GM18951 (cell line): Measurements from ENCODE around the gene MIGA1.
A peak's percentile ranks its signal among the peaks of the same experiment; 100 is the strongest.
"Not testable (repeated sequence)": the region's sequence is repeated elsewhere in the genome, so short reads cannot be mapped to it uniquely, and the experiment has no call there.

Experiments used
- POLR2A ChIP-seq: IDR thresholded peaks from 4 replicates; pipeline ENCODE4 v1.6.1; 2011; ENCODE audit warnings: mild to moderate bottlenecking; ENCODE audit not compliant: insufficient read length, insufficient read depth; ENCODE audit errors: extremely low read depth
- in situ Hi-C: fragments of 300-500 bp; cut with MboI; formaldehyde crosslinking; loops from one replicate; pipeline ENCODE4 v1.12.0; 2022; ENCODE audit warnings: low sequenced_read_pairs, mixed read lengths, inconsistent platforms; ENCODE audit not compliant: unreplicated experiment

MIGA1 gene, protein sequence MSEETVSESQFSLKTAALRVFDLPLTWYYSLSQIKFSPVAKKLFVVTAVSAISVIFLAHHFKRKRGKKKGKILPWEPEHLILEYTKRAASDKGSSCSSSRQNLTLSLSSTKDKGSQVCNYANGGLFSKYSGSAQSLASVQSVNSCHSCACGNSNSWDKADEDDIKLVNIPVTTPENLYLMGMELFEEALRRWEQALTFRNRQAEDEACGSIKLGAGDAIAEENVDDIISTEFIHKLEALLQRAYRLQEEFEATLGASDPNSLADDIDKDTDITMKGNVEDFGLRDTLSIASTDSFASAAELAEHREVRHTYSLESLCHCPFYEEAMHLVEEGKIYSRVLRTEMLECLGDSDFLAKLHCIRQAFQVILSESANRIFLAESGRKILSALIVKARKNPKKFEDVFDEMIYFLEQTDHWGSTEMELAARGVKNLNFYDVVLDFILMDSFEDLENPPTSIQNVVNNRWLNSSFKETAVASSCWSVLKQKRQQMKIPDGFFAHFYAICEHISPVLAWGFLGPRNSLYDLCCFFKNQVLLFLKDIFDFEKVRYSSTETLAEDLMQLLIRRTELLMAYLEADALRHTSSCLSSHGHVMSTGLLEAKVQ

DNA sequence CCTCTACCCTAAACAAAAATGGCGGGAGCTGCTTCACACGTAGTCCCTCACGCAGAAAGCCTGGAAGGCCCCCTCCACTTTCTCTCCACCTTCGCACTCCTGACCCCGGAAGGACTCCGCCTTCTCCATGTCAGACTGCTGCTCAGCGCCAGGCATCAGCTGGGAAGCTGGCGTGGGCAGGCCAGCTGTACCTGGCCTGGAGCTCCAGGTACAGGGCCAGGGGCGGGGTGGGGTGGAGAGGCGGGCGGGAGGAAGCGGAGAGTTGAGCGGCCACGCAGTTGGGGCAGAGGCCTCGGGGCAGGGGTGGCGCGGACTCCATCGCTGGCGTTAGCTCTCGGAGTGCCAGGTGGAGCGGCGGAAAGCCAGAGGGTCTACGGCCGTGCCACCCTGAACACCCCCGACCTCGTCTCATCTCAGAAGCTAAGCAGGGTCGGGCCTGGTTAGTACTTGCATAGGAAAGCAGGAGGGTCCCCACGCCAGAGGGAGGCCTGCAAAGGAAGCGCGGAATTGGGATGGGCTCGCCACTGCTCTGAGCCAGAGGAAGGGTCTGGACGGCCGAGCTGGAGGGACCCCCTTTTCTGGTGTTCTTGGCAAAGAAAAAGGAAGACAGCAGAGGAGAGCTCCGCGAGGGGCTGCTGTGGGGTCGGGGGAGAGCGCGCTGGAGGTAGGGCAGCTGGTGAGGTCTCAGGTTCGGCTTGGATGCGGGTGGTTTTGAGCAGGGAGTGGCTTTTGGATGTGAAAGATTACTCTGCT, at the start of gene MIGA1:
TSS of gene MIGA1 (plus strand) at position 121 of the 753 bp plus-strand sequence. CDS start 3,604 bp downstream, outside the sequence.
- in situ Hi-C loops: no loop called here
- TF ChIP-seq POLR2A: peak; percentile 65

DNA sequence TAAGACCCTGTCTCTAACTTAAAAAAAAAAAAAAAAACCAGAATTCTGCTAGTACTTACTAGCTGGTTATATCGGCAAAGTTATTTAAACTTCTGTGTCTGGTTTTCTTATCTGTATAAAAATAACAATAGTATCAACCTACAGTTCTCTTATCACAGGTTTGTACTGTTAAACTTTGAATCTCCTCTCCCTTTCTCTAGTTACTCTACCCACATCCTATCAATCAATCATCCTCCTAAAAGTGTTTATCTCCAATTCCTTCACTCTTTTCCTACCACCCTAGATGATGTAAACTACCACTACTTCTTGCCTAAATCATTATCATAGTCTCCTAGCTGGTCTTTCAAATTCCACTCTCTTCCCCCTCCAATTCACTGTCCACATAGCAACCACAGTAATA, 47.4 kb upstream of the MIGA1 start:
- in situ Hi-C loops: no loop called here
- no peak for TF ChIP-seq POLR2A

DNA sequence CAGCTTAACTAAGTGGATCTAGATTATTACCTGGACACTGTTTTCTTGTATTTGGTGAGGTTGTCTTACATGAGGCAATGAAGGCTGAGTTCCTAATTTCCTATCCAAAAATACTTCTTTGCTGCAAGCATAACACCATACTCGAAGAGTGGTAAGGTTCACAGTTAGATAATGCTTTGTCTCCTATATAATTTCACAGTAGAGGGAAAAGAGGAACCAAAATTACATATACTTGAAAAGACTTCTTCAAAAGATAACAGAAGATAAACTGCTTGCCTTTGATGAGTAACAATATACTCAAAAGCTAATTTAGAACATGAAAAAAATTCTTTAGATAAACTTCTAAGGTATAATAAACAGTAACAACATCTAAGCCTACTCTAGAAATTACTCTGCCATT, 40.2 kb upstream of the MIGA1 start:
- in situ Hi-C loops: no loop called here
- TF ChIP-seq POLR2A: no peak

DNA sequence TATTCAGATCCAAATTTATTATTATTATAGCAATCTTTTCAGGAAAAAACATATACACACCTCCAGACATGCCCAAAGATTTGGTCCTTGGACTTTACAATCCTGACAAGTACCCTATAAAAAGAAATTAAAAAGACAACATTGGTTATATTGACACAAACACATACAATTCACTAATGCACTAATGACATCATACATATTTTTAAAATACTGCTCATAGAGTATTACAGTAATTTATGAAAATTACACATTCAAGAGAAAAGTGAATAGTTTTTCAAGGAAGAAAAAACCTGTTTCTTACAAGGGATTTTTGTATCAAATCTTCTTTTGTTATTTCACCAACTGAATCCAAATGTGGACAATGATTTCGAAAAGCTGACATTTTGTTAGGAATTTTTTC, 38.1 kb upstream of the MIGA1 start:
- in situ Hi-C loops: no loop called here
- no peak for TF ChIP-seq POLR2A

DNA sequence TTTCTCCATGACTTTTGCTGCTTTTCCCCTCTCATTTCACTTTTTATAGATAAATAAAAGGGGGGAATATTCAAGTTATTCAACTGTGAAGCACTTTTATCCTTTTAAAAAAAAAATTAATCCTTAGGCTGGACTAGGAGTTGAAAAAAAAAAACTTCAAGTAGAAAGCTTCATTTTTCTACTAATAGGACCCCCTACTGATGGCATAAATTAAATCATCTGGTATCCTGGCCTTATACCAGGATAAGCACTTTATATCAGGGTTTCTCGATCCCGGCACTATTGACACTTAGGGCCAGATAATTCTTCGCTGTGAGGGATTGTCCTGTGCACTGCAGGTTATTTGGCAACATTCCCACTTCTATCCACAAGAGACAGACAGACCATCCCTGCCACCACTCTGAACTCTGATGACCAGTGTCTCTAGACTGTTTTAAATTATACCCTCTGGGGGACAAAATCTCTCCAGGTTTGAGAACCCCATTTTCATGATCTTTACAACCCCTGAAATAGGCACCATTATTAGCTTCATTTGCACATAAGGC, 37.4 kb upstream of the MIGA1 start:
- TF ChIP-seq POLR2A: no peak
- in situ Hi-C loops: no loop called here

DNA sequence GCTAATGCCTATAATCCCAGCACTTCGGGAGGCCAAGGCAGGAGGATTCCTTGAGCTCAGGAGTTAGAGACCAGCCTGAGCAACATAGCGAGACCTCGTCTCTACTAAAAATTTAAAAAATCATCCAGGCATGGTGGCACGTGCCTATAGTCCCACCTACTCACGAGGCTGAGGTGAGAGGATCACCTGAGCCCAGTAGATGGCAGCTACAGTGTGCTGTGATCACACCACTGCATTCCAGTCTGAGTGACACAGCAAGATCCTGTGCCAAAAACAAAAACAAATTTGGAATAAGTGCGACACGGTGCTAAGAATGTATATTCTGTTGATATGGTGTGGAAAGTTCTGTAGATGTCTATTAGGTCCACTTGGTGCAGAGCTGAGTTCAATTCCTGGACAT, 34.9 kb upstream of the MIGA1 start:
- in situ Hi-C loops: no loop called here
- no peak for TF ChIP-seq POLR2A

DNA sequence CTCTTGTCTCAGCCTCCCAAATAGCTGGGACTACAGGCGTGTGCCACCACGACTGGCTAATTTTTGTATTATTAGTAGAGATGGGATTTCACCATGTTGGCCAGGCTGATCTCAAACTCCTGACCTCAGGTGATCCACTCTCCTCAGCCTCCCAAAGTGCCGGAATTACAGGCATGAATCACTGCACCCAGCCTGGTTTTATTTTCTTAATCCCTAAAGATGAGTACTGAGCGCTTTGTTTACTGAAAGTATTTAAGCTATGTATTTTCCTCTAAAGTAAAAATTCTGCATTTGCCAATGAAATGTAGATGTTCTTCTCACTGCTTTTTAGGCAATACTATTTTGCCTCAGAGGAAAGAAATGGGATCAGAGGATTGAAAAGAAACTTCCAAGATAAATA, 30.0 kb upstream of the MIGA1 start:
- in situ Hi-C loops: not testable (repeated sequence)

DNA sequence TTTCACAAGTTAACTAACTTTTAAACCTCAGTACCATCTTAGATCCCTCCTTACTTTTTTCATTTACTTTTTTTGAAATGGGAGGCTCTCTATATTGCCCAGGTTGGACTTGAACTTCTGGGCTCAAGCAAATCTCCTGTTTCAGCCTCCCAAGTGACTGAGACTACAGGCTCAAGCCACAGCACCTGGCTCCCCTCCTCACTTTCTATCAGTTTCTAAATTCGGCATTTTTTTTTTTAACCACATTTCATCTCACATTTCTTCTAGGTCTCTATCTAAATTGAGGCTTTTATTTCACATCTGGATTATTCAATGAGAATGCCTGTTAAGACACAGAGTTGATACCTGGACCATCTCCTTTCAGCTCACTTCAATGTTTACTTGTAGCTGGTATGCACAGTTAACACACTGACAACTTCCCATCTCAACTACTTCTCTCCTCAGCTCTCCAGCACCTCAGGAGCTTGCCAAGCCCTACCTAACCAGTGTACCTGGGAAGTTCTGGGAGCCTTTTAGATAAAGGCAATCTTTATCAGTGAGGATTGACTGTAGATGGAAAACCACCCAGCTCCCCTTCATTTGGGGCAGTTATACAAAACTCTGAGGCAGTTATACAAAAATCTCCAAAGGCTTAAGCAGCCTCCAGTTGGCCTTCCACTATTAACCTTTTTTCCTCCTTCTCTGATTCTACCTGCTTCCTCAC, 23.2 kb upstream of the MIGA1 start:
- TF ChIP-seq POLR2A: no peak

DNA sequence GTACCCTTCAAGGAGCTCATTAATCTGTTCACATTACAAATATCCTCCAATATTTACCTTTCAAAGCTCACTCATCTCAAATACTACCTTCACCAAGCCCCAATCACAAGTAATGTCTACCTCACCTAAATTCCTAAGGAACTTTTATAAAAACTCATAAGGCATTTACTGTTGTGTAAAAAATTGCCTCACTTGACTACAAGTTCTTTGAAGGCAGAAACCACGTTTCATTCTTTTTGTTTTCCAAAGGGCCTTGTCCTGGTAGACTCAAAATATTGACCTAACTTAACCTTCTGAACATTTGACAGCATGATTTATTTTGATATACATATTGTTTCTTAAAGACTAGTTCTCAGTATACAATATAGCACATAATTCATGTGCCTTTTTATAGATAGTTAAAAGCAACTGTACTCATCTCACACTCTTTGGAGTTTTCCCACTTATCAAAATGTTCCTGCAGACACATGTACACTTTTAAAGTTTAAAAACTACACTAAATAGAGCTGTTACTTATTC, 22.3 kb upstream of the MIGA1 start:
- TF ChIP-seq POLR2A: no peak
- in situ Hi-C loops: no loop called here

More for the DNA sequence above, 23.2 kb upstream of the MIGA1 start:
- in situ Hi-C loops: no loop called here

DNA sequence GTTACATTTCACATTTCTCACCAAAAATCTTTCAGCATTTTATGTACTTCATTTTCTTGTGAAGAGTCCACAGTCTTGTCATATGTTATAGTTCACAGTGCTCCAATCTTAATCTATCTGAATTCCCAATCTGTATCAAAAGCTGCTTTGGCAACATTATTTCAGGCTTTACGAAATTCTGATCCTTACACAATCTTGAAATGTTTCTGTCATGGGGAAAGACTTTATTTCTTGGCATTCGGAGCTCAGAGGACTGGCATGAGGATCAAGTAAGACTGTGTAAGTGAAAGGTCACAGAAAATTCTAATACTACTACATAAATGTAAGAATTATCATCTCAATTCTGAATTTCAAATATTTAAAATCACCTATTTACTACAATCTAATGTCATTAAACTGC, 21.8 kb upstream of the MIGA1 start:
- in situ Hi-C loops: no loop called here
- TF ChIP-seq POLR2A: no peak

DNA sequence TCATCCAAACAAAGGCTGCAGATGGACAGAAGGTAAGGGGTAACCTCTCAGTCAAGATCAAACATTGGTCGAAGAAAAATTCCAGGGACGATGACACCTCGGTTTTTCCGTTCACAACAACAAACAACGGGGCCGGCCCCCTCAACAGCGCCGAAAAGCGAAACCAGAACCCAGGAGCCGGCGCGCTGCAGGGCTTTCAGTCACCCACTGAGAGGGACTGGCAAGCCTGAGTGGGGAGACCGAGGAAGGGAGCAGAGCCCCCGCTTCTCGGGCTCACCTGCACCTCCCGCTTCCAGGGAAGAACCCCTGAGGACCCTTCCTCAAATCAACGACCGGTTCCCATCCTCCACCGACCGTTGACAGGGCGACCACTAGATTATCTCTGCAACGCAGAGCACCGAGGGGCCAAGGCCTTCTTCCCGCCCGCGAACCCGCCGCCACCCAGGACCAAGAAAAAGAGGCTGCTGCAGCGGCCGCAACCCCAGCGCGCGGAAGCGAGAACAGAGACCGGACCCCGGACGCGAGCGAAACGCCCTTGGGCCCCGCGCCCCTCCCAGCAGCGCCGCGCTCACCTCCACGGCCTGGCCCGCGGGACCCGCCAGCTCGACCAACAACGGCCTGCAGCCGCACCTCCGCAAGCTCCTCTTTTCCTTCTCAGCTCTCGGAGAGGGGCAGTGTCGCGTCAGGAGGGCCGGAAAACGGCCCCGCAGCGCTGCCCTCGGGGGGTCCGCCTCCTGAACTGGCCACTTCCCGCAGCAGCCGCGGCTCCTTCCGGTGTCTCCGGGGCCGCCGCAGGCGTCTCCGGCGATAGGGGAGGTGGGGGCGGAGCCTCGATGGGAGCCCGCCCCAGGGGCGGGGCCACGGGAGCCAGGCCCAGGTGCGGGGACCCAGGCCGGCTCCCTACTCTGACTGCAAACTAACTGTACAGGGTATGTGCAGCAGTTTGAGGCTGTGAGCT, 20.1 kb upstream of the MIGA1 start, which contains the start of gene USP33:
TSS of gene USP33 (minus strand) at position 782 of the 958 bp plus-strand sequence. CDS start 18,155 bp downstream, outside the sequence.
- in situ Hi-C loops: no loop called here
- TF ChIP-seq POLR2A: peak; percentile 79
